OCI-LY3 (cell line): Measurements from ENCODE around the gene RNASE2.

ENCODE experiments used
- H2AFZ ChIP-seq: fragments of 200-600, 300-600 bp; shearing (Covaris generic); 2 replicates; pipeline ENCODE4 v1.6.0; 2014; ENCODE audit warnings: antibody characterized with exemption, low read depth, low read length
- H3K27ac ChIP-seq: fragments of 200-600, 300-600 bp; sonication (generic); 2 replicates; pipeline ENCODE4 v1.5.1; 2014; ENCODE audit warnings: mild to moderate bottlenecking, low read length, moderate library complexity, mixed read lengths
- H3K27me3 ChIP-seq: fragments of 200-600, 300-600 bp; sonication (generic); 2 replicates; pipeline ENCODE4 v1.6.1; 2014; ENCODE audit warnings: low read depth, low read length, mixed read lengths
- H3K36me3 ChIP-seq: fragments of 200-600, 300-600 bp; sonication (generic); replicated peaks from 2 replicates; pipeline ENCODE3; 2014; ENCODE audit warnings: low read depth, low read length, mixed read lengths
- H3K4me1 ChIP-seq: fragments of 300-600, 200-600 bp; sonication (generic); 2 replicates; pipeline ENCODE4 v1.6.1; 2014; ENCODE audit warnings: low read length, mixed read lengths
- H3K4me2 ChIP-seq: fragments of 200-600, 300-600 bp; sonication (generic); 2 replicates; pipeline ENCODE4 v1.6.1; 2014; ENCODE audit warnings: low read length, mixed read lengths
- H3K4me3 ChIP-seq: fragments of 300-600, 200-600 bp; sonication (generic); 2 replicates; pipeline ENCODE4 v1.5.1; 2014; ENCODE audit warnings: antibody characterized with exemption, mild to moderate bottlenecking, low read length, moderate library complexity
- H3K79me2 ChIP-seq: fragments of 300-600, 200-600 bp; shearing (Covaris generic); 2 replicates; pipeline ENCODE4 v1.6.1; 2014; ENCODE audit warnings: mild to moderate bottlenecking, low read length, mixed read lengths
- H3K9ac ChIP-seq: fragments of 300-600, 200-600 bp; shearing (Covaris generic); 2 replicates; pipeline ENCODE4 v1.6.0; 2014; ENCODE audit warnings: mild to moderate bottlenecking, low read length, moderate library complexity
- H3K9me3 ChIP-seq: fragments of 200-600, 300-600 bp; shearing (Covaris generic); 2 replicates; pipeline ENCODE4 v1.6.1; 2014; ENCODE audit warnings: low read length, mixed read lengths; ENCODE audit not compliant: insufficient read depth
- H4K20me1 ChIP-seq: fragments of 200-600, 300-600 bp; sonication (generic); 2 replicates; pipeline ENCODE4 v1.6.1; 2016; ENCODE audit warnings: low read length, mixed read lengths; ENCODE audit not compliant: insufficient read depth
- EZH2phosphoT487 ChIP-seq: fragments of 200-600 bp; shearing (Covaris generic); IDR thresholded peaks from 2 replicates; pipeline ENCODE4 v1.6.1; 2018; ENCODE audit warnings: antibody characterized with exemption, mixed run types, low read depth
- TF ChIP-seq, protein P1 (sequence below): fragments of 200-600, 300-600 bp; sonication (generic); IDR thresholded peaks from 2 replicates; pipeline ENCODE4 v1.5.1; 2014; ENCODE audit warnings: antibody characterized with exemption, low read length, low read depth

RNASE2 gene

GRCh38 chr14:20998674-20999366 is 43.5 kb downstream of the RNASE2 start, which contains the start of gene SLC39A2:
Gene SLC39A2 (plus strand): TSS chr14:20999293. CDS start chr14:20999447, 154 bp downstream.
- Histone ChIP-seq H4K20me1 (no peaks in the 10 kb centered on the region), H3K79me2 (no peaks in the 10 kb centered on the region), H3K27me3 (no peaks in the 10 kb centered on the region), H3K27ac (no peak within 1 kb of the TSS), H2AFZ (no peak within 1 kb of the TSS), H3K4me1 (no peaks in the 10 kb centered on the region), H3K9me3 (no peaks in the 10 kb centered on the region), H3K36me3 (peaks cover 32% of the 10 kb centered on the region), H3K4me2 (no peak within 1 kb of the TSS), H3K9ac (no peak within 1 kb of the TSS), H3K4me3 (no peak within 1 kb of the TSS)
- TF ChIP-seq EZH2phosphoT487: no peak
- TF ChIP-seq, protein P1, sequence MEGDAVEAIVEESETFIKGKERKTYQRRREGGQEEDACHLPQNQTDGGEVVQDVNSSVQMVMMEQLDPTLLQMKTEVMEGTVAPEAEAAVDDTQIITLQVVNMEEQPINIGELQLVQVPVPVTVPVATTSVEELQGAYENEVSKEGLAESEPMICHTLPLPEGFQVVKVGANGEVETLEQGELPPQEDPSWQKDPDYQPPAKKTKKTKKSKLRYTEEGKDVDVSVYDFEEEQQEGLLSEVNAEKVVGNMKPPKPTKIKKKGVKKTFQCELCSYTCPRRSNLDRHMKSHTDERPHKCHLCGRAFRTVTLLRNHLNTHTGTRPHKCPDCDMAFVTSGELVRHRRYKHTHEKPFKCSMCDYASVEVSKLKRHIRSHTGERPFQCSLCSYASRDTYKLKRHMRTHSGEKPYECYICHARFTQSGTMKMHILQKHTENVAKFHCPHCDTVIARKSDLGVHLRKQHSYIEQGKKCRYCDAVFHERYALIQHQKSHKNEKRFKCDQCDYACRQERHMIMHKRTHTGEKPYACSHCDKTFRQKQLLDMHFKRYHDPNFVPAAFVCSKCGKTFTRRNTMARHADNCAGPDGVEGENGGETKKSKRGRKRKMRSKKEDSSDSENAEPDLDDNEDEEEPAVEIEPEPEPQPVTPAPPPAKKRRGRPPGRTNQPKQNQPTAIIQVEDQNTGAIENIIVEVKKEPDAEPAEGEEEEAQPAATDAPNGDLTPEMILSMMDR: no peak

GRCh38 chr14:20999591-20999990 is 44.3 kb downstream of the RNASE2 start:
- Histone ChIP-seq H2AFZ (no peak overlapping the region), H3K27me3 (no peaks in the 10 kb centered on the region)

GRCh38 chr14:21001218-21001617 is 45.9 kb downstream of the RNASE2 start:
- Histone ChIP-seq H3K9me3 (no peaks in the 10 kb centered on the region), H2AFZ (no peak overlapping the region), H3K4me1 (no peaks in the 10 kb centered on the region), H3K27ac (no peak overlapping the region), H3K27me3 (no peaks in the 10 kb centered on the region), H3K4me2 (no peak overlapping the region), H3K36me3 (peaks cover 11% of the 10 kb centered on the region), H3K4me3 (no peak overlapping the region), H3K79me2 (no peaks in the 10 kb centered on the region), H3K9ac (no peak overlapping the region), H4K20me1 (no peaks in the 10 kb centered on the region)
- no peak for TF ChIP-seq EZH2phosphoT487
- TF ChIP-seq, protein P1: no peak

More at GRCh38 chr14:20999591-20999990, 44.3 kb downstream of the RNASE2 start:
- no peak overlapping the region for H3K9ac ChIP-seq
- H4K20me1 ChIP-seq: no peaks in the 10 kb centered on the region
- peaks cover 26% of the 10 kb centered on the region for H3K36me3 ChIP-seq
- no peak overlapping the region for H3K4me2 ChIP-seq
- no peak overlapping the region for H3K27ac ChIP-seq
- H3K4me3 ChIP-seq: no peak overlapping the region
- no peaks in the 10 kb centered on the region for H3K4me1 ChIP-seq
- H3K9me3 ChIP-seq: no peaks in the 10 kb centered on the region
- no peak for TF ChIP-seq EZH2phosphoT487
- TF ChIP-seq, protein P1: no peak
- no peaks in the 10 kb centered on the region for H3K79me2 ChIP-seq

DNA sequence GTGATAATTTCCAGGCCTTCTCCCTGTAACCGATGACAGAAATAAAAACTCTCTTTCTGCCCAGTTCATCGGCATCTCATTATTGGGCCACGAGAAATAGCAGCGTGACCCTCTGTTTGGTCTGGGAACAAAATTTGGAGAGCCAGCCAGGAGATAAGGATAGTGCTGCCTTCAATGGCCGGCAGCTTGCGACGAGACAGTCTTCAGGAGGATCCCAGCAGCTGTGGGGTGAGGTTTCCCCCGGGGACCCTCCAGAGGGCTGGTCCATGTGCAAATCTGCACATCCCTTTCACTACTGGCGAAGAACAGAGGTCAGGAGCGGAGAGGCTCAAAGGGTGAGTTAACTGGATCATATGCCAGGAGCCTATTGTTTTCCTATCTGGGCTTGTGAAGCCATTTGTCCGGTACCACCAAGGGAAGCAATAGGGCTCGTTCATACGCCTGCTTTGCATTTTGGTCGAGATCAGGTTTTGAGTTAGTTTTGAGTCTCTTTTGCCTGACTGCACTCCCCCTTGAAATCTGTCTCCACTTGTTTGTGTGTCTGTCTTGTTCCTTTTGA is 48.6 kb downstream of the RNASE2 start:
- Histone ChIP-seq H4K20me1 (no peaks in the 10 kb centered on the region), H3K9me3 (no peaks in the 10 kb centered on the region), H3K27me3 (no peaks in the 10 kb centered on the region), H3K79me2 (no peaks in the 10 kb centered on the region), H3K27ac (no peak overlapping the region), H3K4me3 (no peak overlapping the region), H2AFZ (no peak overlapping the region), H3K9ac (no peak overlapping the region), H3K4me2 (no peak overlapping the region), H3K4me1 (no peaks in the 10 kb centered on the region), H3K36me3 (no peaks in the 10 kb centered on the region)
- no peak for TF ChIP-seq EZH2phosphoT487
- TF ChIP-seq, protein P1: no peak
